ENCODE measurements around the gene TBC1D2B.

The TBC1D2B gene

GRCh38 chr15:78024519-78024870 lies 53.0 kb downstream of the TBC1D2B start:
- no peak for TF ChIP-seq CTCF (IDR thresholded peaks at IDR 0.05; ENCODE audit: extremely low read depth, missing control alignments)
- DNase-seq (ENCODE audit: low spot score) = no peak

DNA sequence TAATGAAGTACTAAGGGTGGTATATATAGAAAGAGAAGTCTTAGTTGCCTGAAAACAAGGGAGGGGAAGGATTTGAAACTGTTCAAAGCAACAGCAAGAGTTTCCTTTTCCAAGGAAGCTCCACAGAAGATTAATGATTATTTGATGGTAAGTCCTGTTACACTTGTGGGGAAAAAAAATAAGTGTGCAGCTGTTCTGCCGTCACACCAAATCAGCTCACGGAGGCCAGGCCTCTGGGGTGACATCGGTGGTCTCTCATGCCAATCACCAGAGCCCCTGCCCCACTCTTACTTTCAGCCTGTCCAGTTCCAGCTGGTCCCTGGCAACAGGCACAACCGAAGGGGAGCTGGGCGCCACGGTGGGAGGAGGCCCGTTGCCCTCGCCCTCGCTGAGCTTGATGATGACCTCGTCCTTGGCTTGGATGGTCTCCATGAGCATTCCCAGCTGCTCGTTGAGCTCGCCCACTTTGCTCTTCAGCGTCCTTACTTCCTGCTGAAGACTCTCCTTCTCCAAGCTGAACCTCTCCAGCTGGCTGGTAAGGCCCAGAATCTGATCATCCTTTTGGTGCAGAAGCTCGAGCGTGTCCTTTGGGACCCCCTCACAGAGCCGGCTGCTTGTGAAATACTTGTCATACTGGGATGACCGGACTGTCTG lies 53.5 kb downstream of the TBC1D2B start:
- DNase-seq (ENCODE audit: low spot score) = no peak
- TF ChIP-seq CTCF (IDR thresholded peaks at IDR 0.05; ENCODE audit: extremely low read depth, missing control alignments) = no peak

GRCh38 chr15:78023081-78023665 lies 54.3 kb downstream of the TBC1D2B start:
- TF ChIP-seq CTCF (IDR thresholded peaks at IDR 0.05; ENCODE audit: extremely low read depth, missing control alignments) = no peak
- no peak for DNase-seq (ENCODE audit: low spot score)

DNA sequence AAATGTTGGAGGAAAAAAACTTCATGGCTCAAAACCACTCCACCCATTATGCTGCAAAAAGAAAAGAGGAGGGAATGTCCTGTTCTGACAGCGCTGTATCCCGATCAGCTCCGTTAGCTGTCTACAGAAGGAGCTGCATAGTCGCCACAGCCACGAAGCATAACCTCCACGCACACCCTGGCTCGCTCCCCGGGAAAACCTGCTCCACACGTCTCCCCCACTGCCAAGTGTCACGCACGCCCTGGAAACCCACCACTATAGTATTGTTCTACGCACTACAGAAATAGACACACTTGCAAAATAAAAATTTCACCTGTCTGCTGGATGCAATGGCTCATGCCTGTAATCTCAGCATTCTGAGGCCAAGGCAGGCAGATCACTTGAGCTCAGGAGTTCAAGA lies 55.8 kb downstream of the TBC1D2B start:
- TF ChIP-seq CTCF (IDR thresholded peaks at IDR 0.05; ENCODE audit: extremely low read depth, missing control alignments) = no peak
- no peak for DNase-seq (ENCODE audit: low spot score)

- DNase-seq (ENCODE audit: low spot score) = no peak
These were observed 57.5 kb downstream of the TBC1D2B start for GRCh38 chr15:78020007-78020406.

DNA sequence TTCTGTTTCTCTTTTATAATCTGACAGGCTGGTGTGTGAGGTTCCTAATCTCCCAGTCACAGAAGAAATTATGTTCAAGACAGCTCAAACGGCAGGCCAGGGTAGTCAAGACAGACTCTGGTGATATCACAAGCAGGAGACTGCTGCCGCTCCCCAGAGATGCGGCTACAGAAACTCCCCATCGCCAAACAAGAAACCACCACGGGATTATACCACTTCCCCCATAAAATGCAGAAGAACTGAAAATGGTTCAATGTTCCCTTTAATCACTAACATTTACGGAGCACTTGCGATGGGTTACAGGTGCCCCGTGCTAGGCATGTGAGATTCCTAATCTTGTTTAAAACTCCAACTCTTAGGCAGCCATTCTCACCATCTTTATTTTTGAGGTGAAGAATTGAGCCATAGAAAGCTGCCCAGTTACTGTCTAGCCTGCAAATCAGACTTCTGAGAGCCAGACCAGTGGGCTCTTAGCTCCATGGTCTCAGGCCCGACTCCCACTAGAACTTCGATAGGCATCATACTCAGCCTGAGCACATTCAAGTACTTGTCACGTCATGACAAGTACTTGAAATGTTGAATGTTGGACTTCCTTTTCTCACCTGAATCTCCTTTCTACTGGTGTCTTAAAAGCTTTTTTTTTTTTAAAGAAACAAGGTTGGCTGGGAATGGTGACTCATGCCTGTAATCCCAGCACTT lies 58.4 kb downstream of the TBC1D2B start:
- TF ChIP-seq CTCF (IDR thresholded peaks at IDR 0.05; ENCODE audit: extremely low read depth, missing control alignments) = no peak
- peak; percentile 52 for DNase-seq (ENCODE audit: low spot score)

More at GRCh38 chr15:78020007-78020406, 57.5 kb downstream of the TBC1D2B start:
- TF ChIP-seq CTCF (IDR thresholded peaks at IDR 0.05; ENCODE audit: extremely low read depth, missing control alignments) = no peak

- no peak for DNase-seq (ENCODE audit: low spot score)
- no peak for TF ChIP-seq CTCF (IDR thresholded peaks at IDR 0.05; ENCODE audit: extremely low read depth, missing control alignments)
These were observed 59.1 kb downstream of the TBC1D2B start for GRCh38 chr15:78018445-78018844.
